Stimulated activated CD8-positive, alpha-beta memory T cell treated with anti-CD3 and anti-CD28 coated beads, Interleukin-15, amount 100 ng/mL, for 48 hours (primary cell): ENCODE results near the gene TSPAN18.

Source experiments
- DNase-seq, 2 donors: peaks; one replicate each; pipeline ENCODE4 v3.0.0-alpha.2; 2020; ENCODE audit warnings: low read depth in 2 of 2

The TSPAN18 gene

DNA sequence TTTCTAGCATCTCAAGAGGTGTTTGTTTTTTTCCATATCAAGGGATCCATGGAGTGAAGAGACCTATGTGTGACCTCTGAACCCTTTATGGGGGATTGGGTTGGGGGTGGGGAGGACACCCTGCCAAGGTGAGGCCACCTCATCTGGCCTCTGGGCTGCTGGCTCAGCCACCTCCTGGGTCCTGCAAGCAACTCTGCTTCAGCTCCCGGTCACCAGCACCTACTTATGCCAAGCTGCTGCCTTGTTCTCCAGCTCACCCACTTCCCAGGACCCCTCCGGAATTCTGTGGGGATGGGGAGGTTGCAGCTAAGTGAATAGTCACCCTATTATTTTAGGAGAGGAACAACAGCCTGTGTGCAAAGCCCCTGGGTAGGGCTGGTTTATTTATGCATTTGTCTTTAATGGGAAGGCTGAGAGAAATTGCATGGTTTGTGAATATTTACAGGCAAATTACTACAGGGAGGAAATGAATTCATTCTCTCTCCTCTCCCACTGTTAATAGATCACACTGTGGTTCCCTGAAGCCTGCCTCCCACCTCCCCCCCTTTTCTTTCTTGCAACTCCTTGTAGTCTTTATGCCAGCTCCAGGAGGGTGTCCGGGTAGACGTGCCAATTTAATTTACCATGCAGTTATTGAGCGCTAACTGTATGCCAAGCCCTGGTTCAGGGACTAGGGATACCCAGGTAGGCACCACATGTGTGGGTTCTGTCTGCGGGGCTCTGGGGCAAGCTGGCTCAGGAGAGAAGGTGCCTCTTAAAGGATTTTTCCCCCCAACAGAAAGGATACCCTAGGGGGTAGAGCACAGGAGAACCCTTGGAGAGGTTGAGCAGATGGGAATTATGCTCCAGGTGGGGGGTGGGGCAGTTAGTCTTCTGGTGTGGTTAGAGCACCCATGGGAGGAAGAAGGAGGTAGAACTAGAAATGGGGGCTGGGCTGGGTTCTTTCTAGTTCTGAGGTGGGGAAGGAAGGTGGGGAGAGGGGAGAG is 50.7 kb downstream of the TSPAN18 start:
- no peak for DNase-seq

GRCh38 chr11:44778195-44779100 is 51.7 kb downstream of the TSPAN18 start:
- no peak for DNase-seq

DNA sequence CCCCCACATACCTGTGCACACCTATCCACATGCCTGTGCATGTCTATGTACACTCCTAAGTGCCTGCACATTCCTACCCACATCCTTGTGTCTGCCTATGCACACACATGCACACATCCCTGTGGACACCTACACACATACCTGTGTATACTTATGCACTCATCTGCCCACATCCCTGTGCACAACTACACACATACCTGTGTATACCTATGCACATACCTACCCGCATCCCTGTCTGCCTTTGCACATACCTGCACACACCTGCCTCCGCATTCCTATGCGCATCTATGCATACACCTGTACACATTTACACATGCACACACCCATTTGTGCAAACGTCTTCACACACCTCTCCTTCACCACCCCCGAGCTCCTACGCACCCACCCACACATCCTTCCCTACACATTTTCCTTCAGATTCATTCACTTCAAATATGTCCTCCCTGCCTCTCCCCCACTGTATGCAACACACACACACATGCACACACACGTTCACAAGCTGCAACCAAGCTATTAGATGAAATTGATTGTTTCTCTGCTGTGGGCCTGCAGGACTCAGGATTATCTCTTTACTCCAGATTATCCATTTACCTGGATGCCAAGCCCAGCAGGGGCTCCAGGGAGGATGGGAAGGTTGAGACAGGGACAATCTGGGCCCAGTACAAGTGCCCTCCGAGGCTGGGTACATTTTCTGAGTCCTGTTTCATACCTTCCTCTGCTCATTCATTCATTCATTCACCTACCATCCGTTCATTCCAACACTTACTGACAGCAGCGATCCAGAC is 53.2 kb downstream of the TSPAN18 start:
- DNase-seq: no peak

DNA sequence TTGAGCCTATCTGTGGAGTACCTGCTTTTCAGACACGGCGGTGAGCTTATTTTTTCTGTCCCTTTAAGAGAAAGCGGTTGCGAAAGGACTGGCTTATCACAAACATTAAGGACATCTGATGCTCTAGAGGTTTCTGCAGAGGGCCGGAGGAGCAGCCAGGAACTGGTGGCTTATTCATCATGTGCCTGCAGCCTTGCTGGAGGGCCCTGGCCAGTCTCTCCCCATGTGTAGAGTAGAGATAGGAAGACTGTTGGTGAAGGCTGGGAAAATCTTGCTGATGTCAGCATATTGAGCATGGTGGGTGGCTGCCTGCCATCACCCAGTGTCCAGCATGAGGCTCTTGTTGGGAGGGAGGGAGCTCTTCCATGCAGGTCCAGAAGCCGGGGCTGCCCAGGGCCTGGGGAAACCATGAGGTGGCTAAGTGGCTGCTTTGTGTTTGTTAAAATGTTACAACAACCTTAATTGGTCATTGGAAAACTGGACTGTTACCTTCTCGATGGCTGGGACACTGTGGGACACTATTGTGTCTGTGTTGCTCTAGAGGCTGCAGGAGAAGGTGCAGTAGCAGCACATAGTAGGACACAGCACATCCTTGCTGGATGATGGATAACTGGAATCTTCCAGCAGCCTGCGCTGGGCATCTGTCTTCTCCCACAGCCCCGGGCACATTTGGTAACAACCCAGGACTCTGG is 54.3 kb downstream of the TSPAN18 start:
- DNase-seq: no peak

- DNase-seq: no peak
Measured at GRCh38 chr11:44781655-44782054, 54.9 kb downstream of the TSPAN18 start.

DNA sequence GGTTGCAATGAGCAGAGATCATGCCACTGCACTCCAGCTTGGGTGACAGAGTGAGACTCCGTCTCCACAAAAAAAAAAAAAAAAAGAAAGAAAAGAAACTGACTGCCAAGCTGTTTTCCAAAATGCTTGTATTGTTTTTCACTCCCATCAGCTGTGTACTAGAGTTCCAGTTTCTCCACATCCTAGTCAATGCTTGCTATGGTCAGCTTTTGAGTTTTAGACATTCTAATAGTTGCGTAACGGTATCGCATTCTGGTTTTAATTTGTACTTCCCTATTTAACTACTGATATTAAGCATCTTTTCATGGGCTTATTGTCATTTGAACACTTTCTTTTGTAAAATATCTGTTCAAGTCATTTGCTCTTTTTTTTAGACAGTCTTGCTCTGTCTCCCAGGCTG is 55.7 kb downstream of the TSPAN18 start:
- no peak for DNase-seq

GRCh38 chr11:44784436-44784760 is 57.6 kb downstream of the TSPAN18 start:
- DNase-seq: no peak

DNA sequence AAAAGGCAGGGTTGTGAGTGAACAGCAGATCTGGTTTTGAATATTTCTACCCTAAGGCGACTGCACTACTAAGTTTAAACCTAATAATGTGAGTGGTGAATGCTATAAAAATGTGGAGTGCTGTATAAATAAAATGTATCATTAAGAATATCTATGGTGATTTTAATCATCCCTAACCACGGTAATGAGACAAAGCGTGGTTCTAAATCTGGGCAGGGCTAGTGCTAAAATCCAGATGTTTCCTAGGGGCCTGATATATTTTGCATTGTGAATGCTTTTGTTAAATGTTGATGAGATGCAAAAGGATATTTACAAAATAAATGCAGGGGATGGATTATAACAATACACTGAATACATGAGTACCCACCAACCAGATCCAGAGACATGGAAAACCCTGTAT is 58.1 kb downstream of the TSPAN18 start:
- no peak for DNase-seq

DNA sequence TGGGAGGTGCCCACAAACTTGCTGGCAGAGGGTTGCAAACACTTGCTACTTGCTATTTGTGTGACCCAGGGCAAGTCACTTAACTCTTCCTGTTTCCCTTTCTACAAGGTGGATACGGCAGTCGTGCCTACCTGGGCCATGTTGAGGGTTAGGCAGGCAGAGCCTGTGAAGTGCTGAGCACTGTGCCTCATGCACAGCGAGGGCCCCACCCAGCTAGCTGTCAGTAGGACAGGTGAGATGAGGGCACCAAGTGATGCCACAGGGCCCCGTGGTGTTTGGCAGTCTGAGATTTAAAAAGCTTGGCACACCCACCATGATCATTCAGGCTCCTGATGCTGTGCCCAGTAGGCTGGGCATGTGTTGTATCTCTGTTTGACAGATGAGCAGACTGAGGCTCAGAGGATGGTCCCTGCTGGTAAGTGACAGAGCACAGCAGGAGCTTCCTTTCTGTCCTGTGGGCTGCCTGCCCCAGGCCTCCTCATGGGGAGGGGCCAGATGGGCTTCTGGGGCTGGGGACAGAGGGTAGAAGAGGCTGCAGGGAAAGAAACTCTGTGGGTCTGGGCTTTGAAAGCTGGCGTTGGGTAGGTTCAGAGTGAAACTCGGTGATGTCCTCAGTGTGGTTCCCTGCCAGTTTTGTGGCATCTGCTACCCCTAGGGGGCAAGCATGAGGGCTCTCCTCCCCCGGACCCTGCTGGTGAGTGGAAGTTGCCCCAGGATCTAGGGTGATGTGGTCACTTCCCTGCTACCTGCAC is 59.3 kb downstream of the TSPAN18 start:
- DNase-seq: no peak

DNA sequence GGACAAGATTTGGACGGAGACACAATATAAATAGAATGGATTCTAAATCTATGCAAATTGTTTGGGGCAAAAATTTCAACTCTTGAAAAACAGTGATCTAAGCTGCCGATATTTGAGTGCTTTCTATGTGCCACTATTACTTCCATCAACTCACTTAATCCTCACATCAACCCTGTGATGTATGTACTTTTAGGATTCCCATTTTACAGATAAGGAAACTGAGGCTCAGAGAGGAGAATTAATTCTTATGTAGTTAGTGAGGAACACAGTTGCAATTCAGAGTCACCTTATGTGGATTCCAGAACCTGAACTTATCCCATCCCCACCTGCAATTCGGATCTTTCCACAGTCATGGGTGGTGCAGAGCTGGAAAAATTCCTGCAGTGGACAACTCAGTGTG is 60.3 kb downstream of the TSPAN18 start:
- DNase-seq: no peak

GRCh38 chr11:44787981-44788380 is 61.2 kb downstream of the TSPAN18 start:
- DNase-seq: no peak

DNA sequence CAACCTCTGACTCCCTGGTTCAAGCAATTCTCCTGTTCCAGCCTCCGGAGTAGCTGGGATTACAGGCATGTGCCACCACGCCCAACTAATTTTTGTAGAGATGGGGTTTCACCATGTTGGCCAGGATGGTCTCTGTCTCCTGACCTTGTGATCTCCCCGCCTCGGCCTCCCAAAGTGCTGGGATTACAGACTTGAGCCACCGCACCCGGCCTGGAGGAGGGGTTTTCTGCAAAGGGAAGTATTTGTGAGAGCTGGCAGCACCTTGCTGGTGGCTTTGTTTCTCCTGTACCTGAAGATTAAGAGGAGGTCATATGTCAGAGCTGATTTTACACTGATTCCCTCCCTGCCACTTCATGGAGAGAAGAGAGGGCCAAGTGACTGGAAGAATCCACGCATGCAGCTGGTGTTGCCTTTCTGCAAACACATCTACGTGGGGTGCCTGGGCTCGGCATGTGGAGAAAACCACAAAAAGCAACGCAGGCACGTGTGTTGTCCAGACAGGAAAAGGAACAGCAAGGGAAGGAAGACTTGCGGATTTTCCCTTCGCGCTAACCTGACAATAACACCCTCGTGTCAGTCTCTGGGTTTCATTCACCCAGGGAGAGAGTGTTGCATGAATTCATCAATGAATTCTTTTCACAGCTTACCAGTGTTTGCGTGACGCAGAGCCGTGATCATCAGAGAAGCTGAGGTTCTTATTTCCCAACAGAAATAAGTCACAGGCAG is 61.9 kb downstream of the TSPAN18 start:
- DNase-seq: no peak

GRCh38 chr11:44789496-44789895 is 62.7 kb downstream of the TSPAN18 start:
- DNase-seq: no peak

DNA sequence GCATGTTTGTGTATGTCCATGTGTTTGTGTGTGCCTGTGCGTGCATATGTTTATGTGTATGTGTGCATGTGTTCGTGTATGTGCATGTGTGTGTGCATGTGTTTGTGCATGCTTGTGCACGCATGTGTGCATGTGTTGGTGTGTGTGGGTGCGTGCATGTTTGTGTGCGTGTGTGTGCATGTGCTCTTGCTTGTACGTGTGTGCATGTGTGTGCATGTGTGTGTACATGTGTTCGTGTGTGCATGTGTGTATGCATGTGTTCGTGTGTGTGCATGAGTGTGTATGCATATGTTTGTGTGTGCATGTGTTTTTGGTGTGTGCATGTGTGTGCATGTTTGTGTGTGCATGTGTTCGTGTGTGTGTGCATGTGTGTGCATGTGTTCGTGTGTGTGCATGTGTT is 63.4 kb downstream of the TSPAN18 start:
- no peak for DNase-seq

DNA sequence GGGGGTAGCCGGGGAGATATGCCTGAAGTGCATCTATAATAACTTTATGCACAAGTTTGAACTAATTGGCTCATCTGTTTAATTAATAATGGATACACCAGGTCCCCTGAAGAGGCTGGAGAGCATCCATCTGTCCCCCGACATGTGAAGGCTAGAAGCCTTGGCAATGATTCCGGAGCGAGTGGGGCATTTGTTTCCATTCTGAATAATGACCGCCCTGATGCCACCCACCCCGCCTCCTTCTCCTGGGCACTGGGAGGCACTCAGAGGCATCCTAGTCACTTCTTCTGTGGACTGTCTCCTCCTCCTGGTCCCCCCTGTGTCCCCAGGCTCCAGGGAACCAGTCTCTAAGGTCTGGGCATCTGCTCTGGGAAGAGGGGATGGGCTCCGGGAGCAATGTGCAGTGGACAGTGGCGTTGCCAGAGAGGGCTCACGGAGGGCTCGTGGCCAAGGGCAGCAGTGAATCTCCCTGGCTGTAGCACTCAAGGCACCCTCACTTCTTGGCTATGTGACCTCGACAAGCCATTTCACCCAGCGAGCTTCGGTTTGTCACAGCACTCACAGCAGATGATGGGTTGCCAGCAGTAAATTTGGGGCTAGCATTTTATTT is 64.7 kb downstream of the TSPAN18 start:
- DNase-seq: no peak

DNA sequence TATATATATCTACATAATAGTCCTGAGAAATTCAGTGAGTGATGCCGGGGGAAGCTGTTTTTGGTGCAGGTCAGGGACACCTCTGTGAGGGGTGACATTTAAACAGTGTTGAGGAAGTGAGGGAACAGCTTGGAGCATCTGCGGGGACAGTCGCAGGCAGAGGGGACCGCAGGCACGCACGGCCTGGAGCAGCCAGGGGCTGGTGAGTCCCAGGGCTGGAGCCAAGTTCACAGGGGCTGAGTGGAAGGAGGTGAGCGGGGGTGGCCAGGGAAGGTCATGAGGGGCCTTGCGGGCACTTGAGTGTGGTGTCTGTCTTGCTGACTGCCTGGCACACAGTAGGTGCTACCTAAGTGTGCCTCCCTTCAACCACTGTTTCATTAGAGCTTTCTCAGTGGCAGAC is 65.4 kb downstream of the TSPAN18 start:
- no peak for DNase-seq

DNA sequence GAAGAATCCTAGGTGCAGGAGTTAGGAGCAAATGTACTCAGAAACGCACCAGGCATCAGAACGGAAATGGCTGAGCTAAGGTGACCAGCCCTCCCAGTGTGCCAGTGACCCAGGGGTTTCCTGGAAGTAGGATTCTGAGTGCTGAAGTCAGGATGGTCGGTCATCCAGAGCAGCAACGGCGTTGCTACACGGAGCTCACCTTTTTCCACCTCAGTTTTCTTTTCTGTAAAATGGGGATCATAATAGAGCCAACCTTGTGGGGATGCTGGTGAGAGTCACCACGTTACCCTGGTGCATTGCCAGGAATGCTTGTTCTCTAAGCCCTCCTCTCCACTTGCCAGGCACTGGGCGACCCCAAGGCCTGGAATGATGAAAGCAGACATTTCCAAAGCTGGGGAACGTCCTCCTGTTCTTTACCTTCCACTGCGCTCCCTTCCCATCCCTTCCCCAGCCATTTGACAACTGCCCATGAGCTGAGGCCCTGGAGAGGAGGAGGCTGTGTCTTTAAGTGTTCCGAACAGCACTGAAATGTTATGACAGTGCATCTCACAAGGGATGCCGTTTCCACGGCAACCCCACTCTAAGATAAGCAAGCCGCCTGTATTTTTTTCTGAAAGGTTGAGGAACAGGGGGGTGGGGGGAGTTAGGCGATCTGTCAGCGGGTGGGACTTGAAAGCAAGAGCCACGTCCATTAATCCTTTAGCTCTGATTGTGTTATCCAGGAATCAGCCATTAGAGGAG is 66.8 kb downstream of the TSPAN18 start:
- DNase-seq: no peak

GRCh38 chr11:44795803-44796535 is 69.2 kb downstream of the TSPAN18 start:
- DNase-seq: no peak
